ENCODE measurements around the gene ELF2.

GRCh38 chr4:139015948-139016471 lies 161.0 kb downstream of the ELF2 start:
- TF ChIP-seq POLR2A (IDR thresholded peaks at IDR 0.05) (no peak), CTCF (IDR thresholded peaks at IDR 0.05) (no peak), EP300 (IDR thresholded peaks at IDR 0.05) (no peak)
